ENCODE data around the gene ZMIZ1.

The ZMIZ1 gene

DNA sequence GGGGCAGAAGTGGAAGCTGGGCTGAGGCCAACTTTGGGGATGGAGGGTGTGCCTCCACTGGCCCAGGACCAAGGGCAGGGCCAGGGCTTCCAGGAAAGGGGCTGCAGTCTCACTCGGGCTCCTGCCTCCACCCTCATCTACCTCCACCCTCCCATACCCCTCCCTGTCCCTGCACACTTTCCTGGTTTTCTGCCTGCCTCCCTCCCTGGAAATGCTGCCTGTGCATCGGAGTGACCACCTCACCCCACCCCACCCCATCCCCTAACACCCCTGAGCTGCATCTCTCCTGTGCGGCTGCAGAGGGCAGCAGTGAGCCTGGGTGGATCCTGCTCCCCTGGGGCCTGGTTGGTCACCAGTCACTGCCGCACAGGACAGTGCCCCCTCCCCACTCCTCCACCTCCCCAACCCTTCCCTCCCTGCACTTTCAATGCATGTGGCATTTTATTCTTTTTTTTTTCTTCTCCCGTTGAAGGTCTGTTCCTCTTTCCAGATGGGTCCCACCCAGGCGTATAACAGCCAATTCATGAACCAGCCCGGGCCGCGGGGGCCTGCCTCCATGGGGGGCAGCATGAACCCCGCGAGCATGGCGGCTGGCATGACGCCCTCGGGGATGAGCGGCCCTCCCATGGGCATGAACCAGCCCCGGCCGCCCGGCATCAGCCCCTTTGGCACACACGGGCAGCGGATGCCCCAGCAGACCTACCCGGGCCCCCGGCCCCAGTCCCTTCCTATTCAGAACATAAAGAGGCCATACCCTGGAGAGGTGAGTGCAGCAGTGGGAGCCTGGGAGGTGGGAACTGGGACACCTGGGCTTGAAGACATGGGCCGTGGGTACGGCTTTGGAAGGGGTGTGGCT lies 224.4 kb downstream of the ZMIZ1 start:
- in situ Hi-C loops (cut with MboI; ENCODE audit: low sequenced_read_pairs) = no loop called here

DNA sequence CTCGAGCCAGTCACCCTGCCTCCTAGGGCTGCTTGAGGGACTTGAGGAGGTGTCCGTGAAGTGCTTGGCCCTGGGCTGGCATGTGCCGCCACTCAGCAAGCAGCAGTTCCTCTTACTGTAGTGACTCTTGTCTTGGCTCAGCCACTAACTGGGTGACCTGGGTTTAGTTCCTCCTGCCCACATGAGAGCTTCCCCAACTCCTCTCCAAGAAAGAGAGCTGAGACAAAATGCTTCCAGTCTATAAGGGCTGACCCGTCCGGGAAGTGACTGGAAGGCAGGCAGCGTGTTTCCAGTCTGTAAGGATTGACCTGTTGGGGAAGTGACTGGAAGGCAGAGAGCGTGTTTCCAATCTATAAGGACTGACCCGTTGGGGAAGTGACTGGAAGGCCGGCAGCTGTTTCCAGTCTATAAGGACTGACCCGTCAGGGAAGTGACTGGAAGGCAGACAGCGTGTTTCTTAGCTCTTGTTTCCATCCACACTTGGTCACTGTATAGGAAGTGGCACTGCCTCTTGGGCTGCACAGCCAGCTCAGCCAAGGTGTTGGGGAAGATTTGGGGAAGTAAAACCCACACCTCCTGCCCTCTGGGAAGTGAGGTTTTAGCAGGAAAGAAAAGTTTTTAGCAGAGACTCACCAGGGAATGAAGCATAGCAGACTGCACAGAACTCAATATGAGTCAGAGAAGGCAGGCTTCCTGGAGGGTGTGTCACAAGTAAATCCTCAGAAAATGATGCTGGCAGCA lies 225.2 kb downstream of the ZMIZ1 start:
- in situ Hi-C loops (cut with MboI; ENCODE audit: low sequenced_read_pairs) = no loop called here

DNA sequence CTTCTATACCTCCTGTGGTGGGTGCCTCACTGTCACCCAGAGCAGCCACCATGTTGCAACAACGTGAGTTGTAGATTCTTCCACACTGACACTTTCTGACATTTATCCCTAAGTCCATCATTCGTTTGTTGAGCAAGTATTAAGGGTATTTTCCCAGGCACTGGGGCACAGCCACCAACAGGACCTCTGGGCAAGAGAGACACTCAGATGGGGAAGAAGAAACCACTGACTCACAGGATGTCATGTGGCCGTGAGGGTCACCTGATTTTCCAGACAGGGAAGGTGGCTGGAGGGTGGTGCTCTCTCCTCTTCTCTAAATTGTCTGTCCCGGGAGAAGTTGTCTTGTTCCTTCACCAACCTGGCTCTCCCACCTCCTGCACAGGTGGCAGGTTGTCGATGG lies 226.8 kb downstream of the ZMIZ1 start:
- in situ Hi-C loops (cut with MboI; ENCODE audit: low sequenced_read_pairs) = no loop called here

DNA sequence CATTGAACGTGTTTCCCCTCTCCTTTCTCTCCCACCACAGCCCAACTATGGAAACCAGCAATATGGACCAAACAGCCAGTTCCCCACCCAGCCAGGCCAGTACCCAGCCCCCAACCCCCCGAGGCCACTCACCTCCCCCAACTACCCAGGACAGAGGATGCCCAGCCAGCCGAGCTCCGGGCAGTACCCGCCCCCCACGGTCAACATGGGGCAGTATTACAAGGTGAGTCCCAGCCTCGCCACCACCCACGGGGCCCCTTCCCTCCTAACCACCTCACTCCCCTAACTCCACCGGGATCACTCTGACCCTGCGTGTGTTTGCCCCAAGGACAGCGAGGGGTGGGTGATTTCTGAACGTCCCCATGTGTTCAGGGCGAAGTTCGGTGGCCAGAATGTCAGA lies 227.7 kb downstream of the ZMIZ1 start:
- in situ Hi-C loops (cut with MboI; ENCODE audit: low sequenced_read_pairs) = no loop called here

DNA sequence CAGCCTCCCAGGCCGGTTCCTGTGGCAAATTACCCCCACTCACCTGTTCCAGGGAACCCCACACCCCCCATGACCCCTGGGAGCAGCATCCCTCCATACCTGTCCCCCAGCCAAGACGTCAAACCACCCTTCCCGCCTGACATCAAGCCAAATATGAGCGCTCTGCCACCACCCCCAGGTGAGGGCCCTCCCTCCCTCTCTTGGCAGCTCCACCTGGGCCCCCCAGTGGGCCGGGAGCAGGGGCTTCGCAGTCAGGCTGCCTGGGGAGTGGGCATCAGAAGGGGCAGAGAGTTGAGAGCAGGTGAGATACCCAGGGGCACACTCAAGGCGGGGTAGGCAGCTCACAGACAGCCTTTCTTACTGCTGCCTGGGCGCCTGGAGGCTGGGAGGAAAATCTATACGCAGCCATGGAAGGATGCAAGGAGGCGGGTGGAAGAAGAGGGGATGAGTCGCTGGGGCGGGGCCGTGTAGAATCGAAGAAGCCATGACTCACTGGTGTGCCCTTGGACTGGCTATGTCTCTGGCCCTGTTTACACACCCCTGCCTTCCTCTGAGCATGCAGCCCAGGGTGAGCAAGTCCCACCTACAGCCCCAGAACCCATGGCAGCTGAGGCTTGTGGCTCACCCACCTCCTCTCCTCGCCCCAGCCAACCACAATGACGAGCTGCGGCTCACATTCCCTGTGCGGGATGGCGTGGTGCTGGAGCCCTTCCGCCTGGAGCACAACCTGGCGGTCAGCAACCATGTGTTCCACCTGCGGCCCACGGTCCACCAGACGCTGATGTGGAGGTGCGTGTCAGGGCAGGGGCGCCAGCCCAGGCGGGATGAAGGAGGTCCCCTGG lies 229.9 kb downstream of the ZMIZ1 start:
- in situ Hi-C loops (cut with MboI; ENCODE audit: low sequenced_read_pairs) = no loop called here

DNA sequence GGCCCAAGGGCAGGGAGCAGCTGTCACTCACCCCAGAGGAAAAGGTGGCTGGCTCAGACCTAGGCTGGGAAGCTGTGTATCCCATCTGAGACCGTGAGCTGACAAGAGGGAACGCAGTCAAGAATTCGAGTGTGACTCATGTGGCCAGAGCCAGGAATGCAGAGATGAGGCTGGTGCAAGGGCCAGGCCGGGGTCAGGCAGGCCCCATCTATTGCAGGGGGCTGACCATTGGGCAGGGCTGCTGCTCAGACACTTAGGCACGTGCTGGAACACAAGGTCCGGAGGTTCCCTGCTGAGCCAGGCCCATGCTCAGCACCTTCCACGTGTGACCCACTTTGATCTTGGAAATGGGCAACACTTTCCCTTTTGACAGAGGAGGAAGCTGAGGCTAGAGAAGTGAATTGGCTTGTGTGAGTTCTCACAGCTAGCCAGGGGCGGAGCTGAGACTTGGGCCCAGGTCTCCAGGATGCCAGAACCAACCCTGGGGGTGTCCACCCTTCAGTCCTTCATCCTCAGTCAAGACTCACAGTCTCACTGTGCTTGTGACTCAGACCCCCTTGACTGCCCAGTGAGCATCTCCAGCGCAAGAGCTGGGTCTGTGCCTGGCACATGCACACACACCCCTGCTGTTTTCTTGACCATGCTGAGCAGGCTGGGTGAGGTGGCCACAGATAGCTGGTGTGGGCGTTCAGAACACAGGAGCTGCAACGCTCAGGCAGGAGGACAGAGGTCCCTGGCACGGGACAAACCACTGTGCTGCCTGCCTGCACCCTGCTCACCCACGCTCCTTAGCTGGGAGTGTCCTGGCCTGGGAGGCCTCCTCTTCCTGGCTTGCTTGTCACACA lies 230.9 kb downstream of the ZMIZ1 start:
- in situ Hi-C loops (cut with MboI; ENCODE audit: low sequenced_read_pairs) = no loop called here

DNA sequence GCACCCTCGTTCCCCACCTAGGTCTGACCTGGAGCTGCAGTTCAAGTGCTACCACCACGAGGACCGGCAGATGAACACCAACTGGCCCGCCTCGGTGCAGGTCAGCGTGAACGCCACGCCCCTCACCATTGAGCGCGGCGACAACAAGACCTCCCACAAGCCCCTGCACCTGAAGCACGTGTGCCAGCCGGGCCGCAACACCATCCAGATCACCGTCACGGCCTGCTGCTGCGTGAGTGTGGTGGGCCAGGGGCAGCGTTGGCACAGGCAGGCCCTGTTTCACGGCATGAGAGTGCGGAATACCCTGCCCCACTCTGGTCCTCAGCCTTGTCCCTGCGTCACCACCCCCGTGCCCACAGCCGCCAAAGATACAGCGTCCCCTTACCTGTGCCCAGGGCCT lies 231.9 kb downstream of the ZMIZ1 start:
- in situ Hi-C loops (cut with MboI; ENCODE audit: low sequenced_read_pairs) = no loop called here

DNA sequence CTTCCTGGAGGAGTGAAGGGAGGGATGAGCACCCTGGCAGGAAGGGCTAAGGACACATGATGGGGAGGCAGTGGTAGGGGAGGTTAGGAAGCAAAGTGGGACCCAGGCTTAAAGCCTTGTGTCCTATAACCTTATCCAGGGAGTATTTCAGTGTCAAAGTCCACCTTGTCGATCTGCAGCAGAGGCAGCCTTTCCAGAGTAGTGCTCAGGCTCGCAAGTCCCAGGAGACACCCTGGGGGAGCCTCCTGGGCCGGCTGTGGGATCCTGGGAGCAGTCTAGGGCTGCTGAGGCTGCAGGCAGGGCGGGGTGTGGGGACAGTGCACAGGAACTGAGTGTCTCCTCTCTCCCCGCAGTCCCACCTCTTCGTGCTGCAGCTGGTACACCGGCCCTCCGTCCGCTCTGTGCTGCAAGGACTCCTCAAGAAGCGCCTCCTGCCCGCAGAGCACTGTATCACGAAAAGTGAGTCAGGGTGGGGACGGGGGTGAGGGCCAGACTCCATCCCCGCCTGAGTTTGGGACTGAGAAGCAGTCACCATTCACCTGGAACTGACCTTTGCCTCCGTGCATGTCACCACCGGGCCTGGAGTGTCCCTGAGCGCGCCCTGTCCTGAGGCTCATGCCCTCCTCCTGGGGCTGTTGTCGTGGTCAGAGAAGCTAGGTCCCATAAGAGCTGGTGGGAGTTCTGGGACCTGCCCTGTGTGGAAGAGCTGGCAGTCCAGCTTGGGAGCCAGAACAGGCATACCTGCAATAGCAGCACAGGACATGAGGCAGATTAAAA lies 233.2 kb downstream of the ZMIZ1 start:
- in situ Hi-C loops (cut with MboI; ENCODE audit: low sequenced_read_pairs) = no loop called here

DNA sequence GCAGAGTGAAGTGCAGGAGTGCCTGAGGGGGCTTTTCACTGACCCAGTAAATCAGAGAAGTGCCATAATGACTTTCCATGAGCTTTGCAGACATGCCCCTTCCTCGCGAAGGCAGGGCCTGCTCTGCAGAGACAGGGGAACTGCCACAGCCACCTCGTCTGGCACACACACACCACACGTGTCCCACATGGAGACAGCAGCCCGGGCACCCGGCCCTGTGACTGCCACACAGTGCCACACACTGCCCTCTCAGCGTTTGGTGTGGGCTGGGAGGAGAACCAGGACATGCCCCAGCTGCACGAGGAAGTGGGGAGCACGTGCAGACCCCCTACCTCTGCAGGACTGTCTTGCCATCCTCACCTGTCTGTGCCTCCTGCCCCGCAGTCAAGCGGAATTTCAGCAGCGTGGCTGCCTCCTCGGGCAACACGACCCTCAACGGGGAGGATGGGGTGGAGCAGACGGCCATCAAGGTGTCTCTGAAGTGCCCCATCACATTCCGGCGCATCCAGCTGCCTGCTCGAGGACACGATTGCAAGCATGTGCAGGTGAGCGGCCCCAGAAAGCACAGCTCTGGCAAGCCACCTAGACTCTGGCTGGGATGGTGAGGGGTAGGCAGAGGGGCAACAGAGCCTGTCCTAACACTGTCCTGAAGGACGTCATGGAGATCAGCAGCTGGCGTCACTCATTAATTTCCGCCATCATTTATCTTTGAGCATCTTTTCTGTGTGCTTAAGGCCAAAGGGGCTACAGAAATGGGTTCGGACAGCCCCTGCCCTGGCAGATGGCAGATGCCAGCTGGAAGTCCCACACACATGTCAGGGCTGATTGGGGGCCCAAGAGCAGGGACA lies 235.1 kb downstream of the ZMIZ1 start:
- in situ Hi-C loops (cut with MboI; ENCODE audit: low sequenced_read_pairs) = no loop called here

DNA sequence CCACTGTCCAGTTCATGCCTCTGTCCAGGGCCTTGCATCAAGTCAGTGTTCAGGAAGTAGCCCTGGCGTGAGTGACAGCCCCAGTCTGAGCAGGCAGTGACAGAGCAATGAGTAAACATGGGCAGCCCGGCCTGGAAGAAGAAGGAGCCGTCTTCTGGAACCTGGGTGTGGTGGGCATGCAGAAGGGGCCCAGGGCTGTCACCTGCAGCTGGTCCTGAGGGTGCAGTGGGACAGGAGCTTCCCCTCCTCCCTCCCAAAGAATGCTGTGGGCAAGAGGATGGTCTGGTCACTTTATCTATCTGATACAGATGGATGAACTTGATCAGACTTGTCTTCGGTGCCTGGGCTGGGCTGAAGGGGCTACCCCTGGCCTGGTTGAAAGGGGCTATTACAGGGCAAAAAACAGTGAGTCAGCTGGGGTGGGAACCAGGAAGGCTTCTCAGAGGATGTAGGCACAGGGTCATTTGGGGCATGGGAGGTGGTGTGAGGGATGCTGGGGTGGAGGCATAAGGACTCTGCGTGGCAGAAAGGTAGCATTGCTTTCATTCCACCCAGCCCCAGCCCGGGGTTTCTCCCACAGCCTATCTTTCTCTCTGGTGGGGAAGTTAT lies 235.8 kb downstream of the ZMIZ1 start:
- in situ Hi-C loops (cut with MboI; ENCODE audit: low sequenced_read_pairs) = no loop called here

DNA sequence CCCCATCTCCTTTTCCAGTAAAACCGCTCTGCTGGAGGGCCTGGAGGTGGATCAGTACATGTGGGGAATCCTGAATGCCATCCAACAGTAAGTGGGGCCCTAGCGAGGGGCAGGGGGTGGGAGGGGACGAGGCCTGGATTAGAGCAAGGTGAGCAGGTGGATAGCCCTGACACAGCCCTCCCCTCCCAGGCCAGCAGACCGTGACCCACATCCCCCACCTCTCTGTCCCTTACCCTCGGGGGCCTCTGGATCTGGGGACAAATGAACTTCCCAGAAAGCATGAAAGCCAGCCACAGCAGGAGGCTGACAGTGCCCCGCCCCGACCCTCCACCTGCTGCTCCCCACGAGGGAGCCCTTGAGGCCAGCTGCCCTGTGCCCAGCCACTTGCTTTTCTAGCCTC lies 236.7 kb downstream of the ZMIZ1 start:
- in situ Hi-C loops (cut with MboI; ENCODE audit: low sequenced_read_pairs) = no loop called here

DNA sequence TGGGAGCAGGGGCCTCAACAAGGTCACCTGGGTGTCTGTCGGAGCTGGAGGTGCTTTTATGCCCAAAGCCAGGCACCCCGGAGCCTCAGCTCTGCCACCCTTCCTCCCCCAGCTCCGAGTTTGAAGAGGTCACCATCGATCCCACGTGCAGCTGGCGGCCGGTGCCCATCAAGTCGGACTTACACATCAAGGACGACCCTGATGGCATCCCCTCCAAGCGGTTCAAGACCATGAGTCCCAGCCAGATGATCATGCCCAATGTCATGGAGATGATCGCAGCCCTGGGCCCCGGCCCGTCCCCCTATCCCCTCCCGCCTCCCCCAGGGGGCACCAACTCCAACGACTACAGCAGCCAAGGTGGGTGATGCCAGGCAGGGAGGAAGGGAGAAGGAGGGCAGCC lies 237.2 kb downstream of the ZMIZ1 start:
- in situ Hi-C loops (cut with MboI; ENCODE audit: low sequenced_read_pairs) = no loop called here

DNA sequence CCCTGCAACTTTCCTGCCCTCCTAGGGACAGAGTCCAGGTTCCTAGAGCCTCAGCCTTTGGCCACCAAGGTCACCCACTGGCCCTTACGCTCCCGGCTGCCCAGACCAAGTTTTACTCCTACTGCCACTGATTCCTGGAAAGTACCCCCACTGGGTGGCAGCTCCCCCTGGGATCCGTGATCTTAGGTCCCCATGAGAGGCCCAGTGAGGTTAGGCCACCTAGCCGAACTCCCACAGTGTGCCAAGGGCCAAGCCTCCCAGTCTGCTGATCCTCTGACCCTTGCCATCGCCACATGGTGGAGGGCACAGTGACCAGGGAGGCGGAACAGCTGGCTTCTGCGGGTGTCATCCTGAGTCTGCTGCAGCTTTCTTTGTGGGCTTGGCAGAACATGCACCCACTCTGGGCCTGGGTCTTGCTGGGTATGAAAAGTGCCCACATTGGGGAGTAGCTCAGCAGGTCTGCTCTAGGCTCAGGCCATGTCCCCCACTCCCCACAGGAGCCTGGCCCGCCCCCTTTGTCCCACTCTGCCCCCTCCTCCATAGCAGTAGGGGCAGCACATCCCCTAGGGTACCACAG lies 238.0 kb downstream of the ZMIZ1 start:
- in situ Hi-C loops (cut with MboI; ENCODE audit: low sequenced_read_pairs) = no loop called here

DNA sequence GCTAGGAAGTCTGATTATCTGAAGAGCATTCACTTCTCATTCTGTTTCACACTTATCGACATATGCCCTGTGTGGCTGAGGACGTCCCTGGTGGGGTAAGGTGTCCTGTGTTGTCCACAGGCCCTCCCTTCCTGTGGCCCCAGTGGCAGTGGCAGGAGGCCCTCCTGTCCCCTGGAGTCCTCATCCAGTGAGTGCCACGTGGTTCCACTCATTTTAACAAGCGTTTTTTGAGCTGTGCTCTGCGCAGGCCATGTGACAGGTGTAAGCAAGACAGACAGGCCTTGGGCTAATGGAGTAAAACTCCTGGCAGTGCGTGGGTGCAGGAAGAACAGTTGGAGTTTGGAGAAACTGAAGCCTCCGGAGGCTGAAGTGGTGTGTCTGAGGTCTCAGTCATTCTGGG lies 239.2 kb downstream of the ZMIZ1 start:
- in situ Hi-C loops (cut with MboI; ENCODE audit: low sequenced_read_pairs) = no loop called here

DNA sequence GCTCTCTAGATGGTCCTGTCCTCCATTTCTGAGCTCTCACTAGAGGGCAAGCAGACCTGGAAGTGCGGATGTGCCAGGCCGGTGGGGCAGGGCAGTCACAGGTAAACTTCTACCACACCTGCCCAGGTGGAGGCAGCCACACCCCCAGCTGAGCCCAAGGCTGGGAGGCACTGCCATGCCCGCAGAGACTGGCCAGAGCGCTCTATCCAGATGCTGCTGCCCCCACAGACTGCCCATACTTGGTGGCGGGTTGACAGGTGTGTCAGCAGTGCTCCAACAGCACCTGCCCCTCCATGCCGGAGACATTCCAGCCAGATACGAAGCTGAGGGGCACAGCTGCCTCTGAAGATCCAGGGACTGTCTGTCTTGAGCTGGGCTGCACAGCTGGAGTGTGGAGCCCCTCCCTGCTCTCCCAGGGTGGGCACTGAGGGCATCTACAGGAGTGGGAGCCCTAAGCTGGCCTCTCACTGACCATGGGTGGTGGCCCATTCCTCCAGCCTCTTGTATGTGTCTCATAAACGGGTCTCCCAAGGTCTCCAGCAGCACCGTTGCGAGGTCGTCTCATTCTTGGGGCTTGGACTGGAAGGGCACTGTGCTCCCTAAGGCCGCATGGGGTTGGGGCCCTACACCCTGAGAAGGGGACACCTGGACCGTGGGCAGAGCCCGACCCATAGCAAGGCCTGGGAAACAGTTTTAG lies 240.4 kb downstream of the ZMIZ1 start:
- in situ Hi-C loops (cut with MboI; ENCODE audit: low sequenced_read_pairs) = no loop called here

DNA sequence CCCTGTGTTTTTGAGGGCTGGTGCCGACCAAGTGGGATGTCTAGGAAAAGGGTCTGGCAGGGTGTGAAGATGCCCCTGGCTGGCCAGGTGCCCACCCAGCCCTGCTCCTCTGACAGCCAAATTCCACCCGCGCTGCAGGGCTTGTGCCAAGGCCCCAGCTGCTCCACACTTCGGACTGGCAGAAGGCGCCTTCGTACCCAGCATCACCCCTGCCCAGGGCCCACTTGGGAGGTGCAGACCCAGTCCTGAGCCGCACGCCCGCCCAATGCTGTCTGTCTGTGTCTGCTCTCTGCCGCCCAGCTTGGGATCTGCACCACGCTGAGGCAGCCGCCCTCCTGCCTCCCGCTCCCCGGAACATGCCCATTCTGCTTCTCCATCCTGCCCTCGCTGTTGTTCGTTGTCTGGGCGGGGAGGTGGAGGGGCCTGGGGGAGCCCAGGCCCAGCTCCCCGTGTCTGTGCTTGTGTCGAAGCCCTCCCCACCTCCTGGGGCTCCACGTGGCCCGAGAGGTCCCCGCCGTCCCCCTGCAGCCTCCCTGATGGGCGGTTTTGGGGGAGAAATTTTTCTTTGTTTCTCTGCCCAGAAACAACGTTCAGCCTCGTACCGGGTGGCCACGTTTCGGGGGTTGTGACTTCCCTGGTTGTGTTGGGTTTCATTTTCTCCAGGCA lies 241.6 kb downstream of the ZMIZ1 start:
- in situ Hi-C loops (cut with MboI; ENCODE audit: low sequenced_read_pairs) = no loop called here
